HG02642 (cell line): ENCODE results near the gene TEKT2.

Experiments used
- ATAC-seq: cut with Tn5 transposase; IDR thresholded peaks from one replicate; pipeline ENCODE4 v1.9.1; 2021; ENCODE audit warnings: mild to moderate bottlenecking; ENCODE audit not compliant: unreplicated experiment, poor library complexity

Gene TEKT2

GRCh38 chr1:36126797-36127500 lies 43.1 kb downstream of the TEKT2 start:
- no peak for ATAC-seq

GRCh38 chr1:36128126-36128904 lies 44.4 kb downstream of the TEKT2 start:
- no peak for ATAC-seq

- ATAC-seq = no peak
These were observed 45.0 kb downstream of the TEKT2 start for GRCh38 chr1:36128905-36129206.

- ATAC-seq = no peak
These were observed 48.1 kb downstream of the TEKT2 start for GRCh38 chr1:36132029-36132428.

GRCh38 chr1:36133484-36133883 lies 49.6 kb downstream of the TEKT2 start:
- no peak for ATAC-seq

- ATAC-seq = no peak
These were observed 50.1 kb downstream of the TEKT2 start for GRCh38 chr1:36134031-36134430.

GRCh38 chr1:36134505-36135329 lies 50.8 kb downstream of the TEKT2 start:
- no peak for ATAC-seq

- ATAC-seq = no peak
These were observed 51.4 kb downstream of the TEKT2 start for GRCh38 chr1:36135330-36135667.

- no peak for ATAC-seq
These were observed 51.9 kb downstream of the TEKT2 start for GRCh38 chr1:36135796-36136195.

- no peak for ATAC-seq
These were observed 52.6 kb downstream of the TEKT2 start for GRCh38 chr1:36136535-36136934.

- no peak for ATAC-seq
These were observed 53.3 kb downstream of the TEKT2 start for GRCh38 chr1:36137226-36137625.

GRCh38 chr1:36137776-36138175 lies 53.9 kb downstream of the TEKT2 start:
- no peak for ATAC-seq
